Measurements from ENCODE around the gene ADD2.

Gene ADD2

DNA sequence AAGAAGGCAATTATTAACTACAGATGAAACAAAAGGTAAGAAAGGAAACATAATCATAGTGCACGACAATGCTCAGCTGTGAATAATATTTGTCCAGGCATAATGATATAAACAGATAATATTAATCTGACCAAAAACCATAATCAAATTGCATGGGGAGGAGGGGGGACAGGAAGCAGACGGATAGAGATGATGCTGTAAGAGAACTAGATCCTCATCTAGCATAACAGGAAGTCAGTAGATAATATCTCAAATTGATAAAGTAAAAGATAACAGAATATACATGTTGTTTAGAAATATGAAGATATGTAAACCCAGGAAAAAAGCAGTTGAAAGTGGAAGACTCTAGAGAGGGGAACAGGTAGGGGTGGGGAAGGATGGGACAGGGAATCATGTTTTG, 129.4 kb downstream of the ADD2 start:
- H3K4me3 ChIP-seq (ENCODE audit: low read depth, low read length), result no peak overlapping the region
- DNase-seq (ENCODE audit: low read depth), result no peak
- TF ChIP-seq, protein P1, sequence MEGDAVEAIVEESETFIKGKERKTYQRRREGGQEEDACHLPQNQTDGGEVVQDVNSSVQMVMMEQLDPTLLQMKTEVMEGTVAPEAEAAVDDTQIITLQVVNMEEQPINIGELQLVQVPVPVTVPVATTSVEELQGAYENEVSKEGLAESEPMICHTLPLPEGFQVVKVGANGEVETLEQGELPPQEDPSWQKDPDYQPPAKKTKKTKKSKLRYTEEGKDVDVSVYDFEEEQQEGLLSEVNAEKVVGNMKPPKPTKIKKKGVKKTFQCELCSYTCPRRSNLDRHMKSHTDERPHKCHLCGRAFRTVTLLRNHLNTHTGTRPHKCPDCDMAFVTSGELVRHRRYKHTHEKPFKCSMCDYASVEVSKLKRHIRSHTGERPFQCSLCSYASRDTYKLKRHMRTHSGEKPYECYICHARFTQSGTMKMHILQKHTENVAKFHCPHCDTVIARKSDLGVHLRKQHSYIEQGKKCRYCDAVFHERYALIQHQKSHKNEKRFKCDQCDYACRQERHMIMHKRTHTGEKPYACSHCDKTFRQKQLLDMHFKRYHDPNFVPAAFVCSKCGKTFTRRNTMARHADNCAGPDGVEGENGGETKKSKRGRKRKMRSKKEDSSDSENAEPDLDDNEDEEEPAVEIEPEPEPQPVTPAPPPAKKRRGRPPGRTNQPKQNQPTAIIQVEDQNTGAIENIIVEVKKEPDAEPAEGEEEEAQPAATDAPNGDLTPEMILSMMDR (conservative IDR thresholded peaks at IDR 0.05; ENCODE audit: low read depth, low read length), result no peak

DNA sequence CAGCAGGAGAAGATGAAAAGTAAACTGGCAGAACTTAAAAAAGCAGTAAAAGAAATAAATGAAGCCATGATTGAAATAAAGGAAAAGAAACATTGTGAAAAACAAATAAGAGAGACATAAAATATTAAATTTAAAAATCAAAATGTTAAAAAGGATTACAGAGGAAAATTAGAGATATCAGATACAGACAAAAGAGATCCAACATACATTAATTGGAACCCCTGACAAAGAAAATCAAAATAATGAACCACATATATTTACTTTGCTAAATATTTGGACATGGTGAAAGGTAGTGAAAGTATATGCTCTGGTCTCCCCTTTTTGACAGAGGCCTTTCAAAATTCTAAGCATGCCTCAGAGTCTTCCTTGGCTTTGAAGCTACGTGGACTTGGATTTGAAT, 134.5 kb downstream of the ADD2 start:
- DNase-seq (ENCODE audit: low read depth), result no peak
- TF ChIP-seq, protein P1 (conservative IDR thresholded peaks at IDR 0.05; ENCODE audit: low read depth, low read length), result no peak

DNA sequence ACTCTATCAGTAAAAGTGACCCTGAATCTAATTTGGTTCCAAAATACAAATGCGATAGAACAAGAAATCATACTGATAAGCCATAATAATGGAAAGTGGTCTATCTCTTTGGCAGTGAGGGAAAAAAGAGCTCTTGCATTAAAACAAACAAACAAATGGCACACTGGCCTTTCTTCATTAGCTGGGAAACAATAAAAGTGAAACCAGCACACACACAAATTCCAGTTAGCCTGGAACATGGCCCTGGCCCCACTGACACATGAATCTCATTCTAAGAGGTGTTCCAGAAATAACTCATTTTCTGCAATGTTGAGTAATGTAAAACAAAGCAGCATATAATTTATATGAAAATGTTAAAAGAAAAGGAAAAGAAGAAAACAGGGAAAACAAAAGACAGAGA, 135.0 kb downstream of the ADD2 start:
- H3K4me3 ChIP-seq (ENCODE audit: low read depth, low read length), result no peak overlapping the region
- TF ChIP-seq, protein P1 (conservative IDR thresholded peaks at IDR 0.05; ENCODE audit: low read depth, low read length), result no peak
- no peak for DNase-seq (ENCODE audit: low read depth)

More for the DNA sequence above, 134.5 kb downstream of the ADD2 start:
- H3K4me3 ChIP-seq (ENCODE audit: low read depth, low read length), result no peak overlapping the region

DNA sequence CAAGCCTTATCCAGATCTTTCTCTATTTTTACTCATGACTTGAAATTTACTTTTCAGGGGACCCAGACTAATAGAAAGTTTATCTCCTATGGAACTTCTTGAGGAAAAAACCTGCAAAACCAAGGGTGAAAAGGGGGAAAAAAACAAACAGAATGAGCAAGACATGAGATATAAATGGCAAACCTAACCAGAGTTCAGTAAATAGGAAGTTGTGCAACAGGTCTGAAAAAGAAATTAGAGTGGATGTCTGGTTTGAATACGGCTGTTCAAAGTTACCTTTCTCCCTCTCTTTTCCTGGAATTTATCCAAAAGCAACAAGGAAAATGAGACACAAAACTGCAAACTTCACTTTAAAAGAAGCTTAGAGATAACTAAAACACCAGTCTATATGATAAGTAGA, 135.6 kb downstream of the ADD2 start:
- DNase-seq (ENCODE audit: low read depth), result no peak
- H3K4me3 ChIP-seq (ENCODE audit: low read depth, low read length), result no peak overlapping the region
- TF ChIP-seq, protein P1 (conservative IDR thresholded peaks at IDR 0.05; ENCODE audit: low read depth, low read length), result no peak

DNA sequence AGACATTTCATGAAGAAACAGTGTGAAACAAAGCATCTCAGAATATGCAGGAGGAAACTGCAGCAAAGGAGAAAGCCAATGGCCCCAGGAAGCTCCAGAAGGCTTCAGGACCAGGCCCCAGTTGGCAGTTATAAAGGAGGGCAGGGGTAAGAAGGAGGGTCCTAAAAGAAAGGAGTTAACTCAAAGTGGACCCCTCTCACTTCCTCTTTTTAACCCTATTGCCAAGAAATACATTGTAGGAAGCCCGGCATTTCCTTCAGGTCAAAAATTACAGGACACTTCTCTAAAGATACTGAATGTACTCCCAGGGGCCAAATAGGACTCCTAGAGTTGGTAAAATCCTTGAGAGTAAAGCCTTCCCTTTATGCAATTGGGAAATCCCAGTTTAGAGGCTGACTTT, 137.2 kb downstream of the ADD2 start:
- TF ChIP-seq, protein P1 (conservative IDR thresholded peaks at IDR 0.05; ENCODE audit: low read depth, low read length), result no peak
- no peak overlapping the region for H3K4me3 ChIP-seq (ENCODE audit: low read depth, low read length)
- DNase-seq (ENCODE audit: low read depth), result no peak

DNA sequence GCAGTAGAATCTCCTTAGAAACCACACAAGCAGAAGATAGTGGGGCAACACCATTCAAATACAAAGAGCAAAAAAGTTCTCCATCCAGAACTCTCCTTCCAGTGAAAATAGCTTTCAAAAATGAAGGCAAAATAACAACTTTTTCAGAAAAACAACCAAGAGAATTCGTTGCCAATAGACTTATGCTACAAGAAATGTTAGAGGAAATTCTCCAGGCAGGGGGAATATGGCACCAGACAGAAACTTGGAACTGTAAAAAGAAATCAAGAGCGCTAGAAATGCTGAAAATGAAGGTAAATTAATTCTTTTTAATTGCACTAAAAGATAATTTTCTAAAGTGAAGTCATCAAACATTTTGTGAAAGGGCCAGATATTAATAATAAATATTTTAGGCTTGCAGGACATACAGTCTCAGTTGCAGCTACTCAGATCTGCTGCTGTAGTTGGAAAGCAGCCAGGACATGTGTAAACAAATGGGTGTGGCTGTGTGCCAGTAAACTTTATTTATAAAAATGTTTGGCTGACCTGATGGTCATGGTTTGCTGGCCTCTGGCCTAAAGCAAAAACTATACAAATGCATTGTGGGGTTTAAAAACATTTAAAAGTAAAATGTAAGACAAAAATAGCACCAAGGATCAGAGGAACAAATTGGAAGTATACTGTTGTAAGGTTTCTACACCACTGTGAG, 140.6 kb downstream of the ADD2 start:
- DNase-seq (ENCODE audit: low read depth), result peak; percentile 43
- H3K4me3 ChIP-seq (ENCODE audit: low read depth, low read length), result no peak overlapping the region
- TF ChIP-seq, protein P1 (conservative IDR thresholded peaks at IDR 0.05; ENCODE audit: low read depth, low read length), result no peak

Data from choroid plexus epithelial cell (primary cell).